Stimulated activated naive B cell treated with anti-CD40 and anti-IgM and Interleukin-4, amounts not matched to agents 10 μg/mL and 1 μg/mL and 100 μg/mL, for 72 hours (primary cell): ENCODE data around the gene TUBA1A.
A peak's percentile ranks its signal among the peaks of the same experiment; 100 is the strongest.
"Not testable (repeated sequence)": the region's sequence is repeated elsewhere in the genome, so short reads cannot be mapped to it uniquely, and the experiment has no call there.

Source experiments
- ATAC-seq, 2 donors: fragments of 150-1000 bp; cut with Tn5 transposase; replicated peaks; 2 replicates each; pipeline ENCODE4 v1.10.0; 2021; ENCODE audit warnings: moderate library complexity in 1 of 2
- DNase-seq: peaks from one replicate; pipeline ENCODE4 v3.0.0; 2021
- H3K27ac Mint-ChIP-seq: one replicate; pipeline ENCODE4 v1.8.0; 2022; ENCODE audit warnings: mild to moderate bottlenecking, mixed read lengths
- H3K27me3 Mint-ChIP-seq, 2 donors: one replicate each; pipeline ENCODE4 v1.8.0; 2022; ENCODE audit warnings: mixed read lengths in 2 of 2
- H3K36me3 Mint-ChIP-seq, 2 donors: one replicate each; pipeline ENCODE4 v1.8.0; 2022; ENCODE audit warnings: mixed read lengths in 2 of 2, mild to moderate bottlenecking in 1 of 2
- H3K4me1 Mint-ChIP-seq, 2 donors: one replicate each; pipeline ENCODE4 v1.8.0; 2022; ENCODE audit warnings: mixed read lengths in 2 of 2, mild to moderate bottlenecking in 1 of 2
- H3K4me3 Mint-ChIP-seq, 2 donors: one replicate each; pipeline ENCODE4 v1.8.0; 2022; ENCODE audit warnings: mild to moderate bottlenecking in 2 of 2, mixed read lengths in 2 of 2, moderate library complexity in 1 of 2
- H3K9me3 Mint-ChIP-seq, 2 donors: one replicate each; pipeline ENCODE4 v1.8.0; 2022; ENCODE audit warnings: mixed read lengths in 2 of 2, mild to moderate bottlenecking in 1 of 2

TUBA1A gene

GRCh38 chr12:49189731-49190716 is 1.1 kb upstream of the TUBA1A start:
- Mint-ChIP-seq H3K9me3 (no peaks in the 10 kb centered on the region), H3K4me1 (peaks cover 7 to 11% of the 10 kb centered on the region in 2 donors), H3K27ac (no peak overlapping the region), H3K36me3 (peaks cover 8% of the 10 kb centered on the region in 2 donors), H3K4me3 (peak overlapping the region; percentile 29 to 41), H3K27me3 (no peaks in the 10 kb centered on the region)
- DNase-seq (no peak), ATAC-seq (no peak)

GRCh38 chr12:49188201-49188915 is 522 bp downstream of the TUBA1A start:
- Mint-ChIP-seq H3K4me1 (peaks cover 11 to 14% of the 10 kb centered on the region in 2 donors), H3K27ac (peak overlapping the region; percentile 98), H3K9me3 (no peaks in the 10 kb centered on the region), H3K4me3 (peak overlapping the region; percentile 92 to 97), H3K36me3 (peaks cover 16 to 18% of the 10 kb centered on the region in 2 donors), H3K27me3 (no peaks in the 10 kb centered on the region)
- DNase-seq (peak; percentile 68), ATAC-seq (peak; percentile 62 to 64)

- peaks cover 11 to 14% of the 10 kb centered on the region in 2 donors for H3K4me1 Mint-ChIP-seq
- H3K27ac Mint-ChIP-seq = no peak overlapping the region
- DNase-seq (no peak), ATAC-seq (no peak)
- H3K36me3 Mint-ChIP-seq = peaks cover 16 to 19% of the 10 kb centered on the region in 2 donors
- H3K27me3 Mint-ChIP-seq = no peaks in the 10 kb centered on the region
- H3K4me3 Mint-ChIP-seq = no peak overlapping the region
- H3K9me3 Mint-ChIP-seq = no peaks in the 10 kb centered on the region
Measured at GRCh38 chr12:49187184-49187583, 1.7 kb downstream of the TUBA1A start.

GRCh38 chr12:49186307-49186706 is 2.6 kb downstream of the TUBA1A start:
- DNase-seq, H3K27me3 Mint-ChIP-seq, H3K9me3 Mint-ChIP-seq, H3K4me3 Mint-ChIP-seq, ATAC-seq: not testable (repeated sequence)
- peaks cover 16 to 19% of the 10 kb centered on the region in 2 donors for H3K36me3 Mint-ChIP-seq
- H3K27ac Mint-ChIP-seq = peak overlapping the region; percentile 67
- H3K4me1 Mint-ChIP-seq = peaks cover 12 to 14% of the 10 kb centered on the region in 2 donors

- Mint-ChIP-seq H3K4me1 (peaks cover 13 to 15% of the 10 kb centered on the region in 2 donors), H3K36me3 (peaks cover 16 to 19% of the 10 kb centered on the region in 2 donors)
- DNase-seq, H3K4me3 Mint-ChIP-seq, H3K9me3 Mint-ChIP-seq, H3K27ac Mint-ChIP-seq, H3K27me3 Mint-ChIP-seq, ATAC-seq: not testable (repeated sequence)
Measured at GRCh38 chr12:49184697-49185096, 4.2 kb downstream of the TUBA1A start.

- H3K27ac Mint-ChIP-seq, H3K4me3 Mint-ChIP-seq, DNase-seq, ATAC-seq, H3K9me3 Mint-ChIP-seq, H3K27me3 Mint-ChIP-seq: not testable (repeated sequence)
- H3K36me3 Mint-ChIP-seq = peaks cover 16 to 19% of the 10 kb centered on the region in 2 donors
- H3K4me1 Mint-ChIP-seq = peaks cover 10 to 11% of the 10 kb centered on the region in 2 donors
Measured at GRCh38 chr12:49183214-49183950, 5.5 kb downstream of the TUBA1A start.

GRCh38 chr12:49174218-49174617 is 14.7 kb downstream of the TUBA1A start:
- DNase-seq = no peak
- no peak overlapping the region for H3K27ac Mint-ChIP-seq

GRCh38 chr12:49170924-49171323 is 18.0 kb downstream of the TUBA1A start:
- Mint-ChIP-seq H3K36me3 (no peaks in the 10 kb centered on the region), H3K4me3 (no peak overlapping the region), H3K27me3 (no peaks in the 10 kb centered on the region), H3K4me1 (peaks cover 0 to 2% of the 10 kb centered on the region in 2 donors), H3K9me3 (no peaks in the 10 kb centered on the region), H3K27ac (no peak overlapping the region)
- DNase-seq (no peak), ATAC-seq (no peak)

More at GRCh38 chr12:49174218-49174617, 14.7 kb downstream of the TUBA1A start:
- Mint-ChIP-seq H3K4me1 (peaks cover 4 to 9% of the 10 kb centered on the region in 2 donors), H3K36me3 (peaks cover 0 to 2% of the 10 kb centered on the region in 2 donors), H3K4me3 (no peak overlapping the region), H3K27me3 (no peaks in the 10 kb centered on the region), H3K9me3 (peaks cover 0 to 3% of the 10 kb centered on the region in 2 donors)
- ATAC-seq = no peak

GRCh38 chr12:49165114-49165513 is 23.8 kb downstream of the TUBA1A start:
- DNase-seq (no peak), ATAC-seq (no peak)
- H3K27me3 Mint-ChIP-seq = no peaks in the 10 kb centered on the region
- no peaks in the 10 kb centered on the region for H3K9me3 Mint-ChIP-seq
- H3K4me3 Mint-ChIP-seq = no peak overlapping the region
- peaks cover 13 to 19% of the 10 kb centered on the region in 2 donors for H3K4me1 Mint-ChIP-seq
- no peak overlapping the region for H3K27ac Mint-ChIP-seq
- H3K36me3 Mint-ChIP-seq = no peaks in the 10 kb centered on the region

- not testable (repeated sequence) for DNase-seq, H3K4me3 Mint-ChIP-seq, H3K36me3 Mint-ChIP-seq, H3K9me3 Mint-ChIP-seq, H3K27me3 Mint-ChIP-seq
- peak in 1 of 2 donors; percentile 4 for ATAC-seq
- peak overlapping the region; percentile 20 for H3K27ac Mint-ChIP-seq
- H3K4me1 Mint-ChIP-seq = peaks cover 17 to 27% of the 10 kb centered on the region in 2 donors
Measured at GRCh38 chr12:49161901-49162300, 27.0 kb downstream of the TUBA1A start.

- no peaks in the 10 kb centered on the region for H3K9me3 Mint-ChIP-seq
- H3K4me1 Mint-ChIP-seq = peaks cover 15 to 27% of the 10 kb centered on the region in 2 donors
- H3K4me3 Mint-ChIP-seq = peak overlapping the region; percentile 60 to 69
- peak; percentile 69 to 71 for ATAC-seq
- DNase-seq = no peak
- H3K27me3 Mint-ChIP-seq = no peaks in the 10 kb centered on the region
- no peaks in the 10 kb centered on the region for H3K36me3 Mint-ChIP-seq
- peak overlapping the region; percentile 93 for H3K27ac Mint-ChIP-seq
Measured at GRCh38 chr12:49161092-49161795, 27.6 kb downstream of the TUBA1A start.

GRCh38 chr12:49160399-49160798 is 28.5 kb downstream of the TUBA1A start:
- no peaks in the 10 kb centered on the region for H3K27me3 Mint-ChIP-seq
- H3K36me3 Mint-ChIP-seq = no peaks in the 10 kb centered on the region
- no peaks in the 10 kb centered on the region for H3K9me3 Mint-ChIP-seq
- DNase-seq (no peak), ATAC-seq (peak; percentile 59 to 64)
- peaks cover 15 to 27% of the 10 kb centered on the region in 2 donors for H3K4me1 Mint-ChIP-seq
- H3K27ac Mint-ChIP-seq = peak overlapping the region; percentile 77
- H3K4me3 Mint-ChIP-seq = peak overlapping the region; percentile 37 to 69

- no peak overlapping the region for H3K4me3 Mint-ChIP-seq
- H3K4me1 Mint-ChIP-seq = peaks cover 4 to 8% of the 10 kb centered on the region in 2 donors
- DNase-seq (no peak), ATAC-seq (no peak)
- peaks cover 0 to 4% of the 10 kb centered on the region in 2 donors for H3K36me3 Mint-ChIP-seq
- H3K9me3 Mint-ChIP-seq = no peaks in the 10 kb centered on the region
- no peak overlapping the region for H3K27ac Mint-ChIP-seq
- H3K27me3 Mint-ChIP-seq = no peaks in the 10 kb centered on the region
Measured at GRCh38 chr12:49154221-49154620, 34.7 kb downstream of the TUBA1A start.
